Stimulated activated CD8-positive, alpha-beta memory T cell treated with anti-CD3 and anti-CD28 coated beads, Interleukin-2, amount 100 ng/mL, for 1 hour (primary cell): ENCODE measurements around the gene NWD2.

Experiments used
- DNase-seq, 2 donors: peaks; one replicate each; pipeline ENCODE4 v3.0.0-alpha.2; 2020; ENCODE audit warnings: low read depth in 2 of 2

The NWD2 gene

GRCh38 chr4:37465296-37465695 lies 220.8 kb downstream of the NWD2 start:
- no peak for DNase-seq

GRCh38 chr4:37465845-37466244 lies 221.3 kb downstream of the NWD2 start:
- no peak for DNase-seq

GRCh38 chr4:37467223-37467622 lies 222.7 kb downstream of the NWD2 start:
- no peak for DNase-seq

GRCh38 chr4:37467824-37468223 lies 223.3 kb downstream of the NWD2 start:
- DNase-seq: no peak

- no peak for DNase-seq
Observed at GRCh38 chr4:37469286-37469685, 224.7 kb downstream of the NWD2 start.

GRCh38 chr4:37470245-37470644 lies 225.7 kb downstream of the NWD2 start:
- DNase-seq: no peak

- no peak for DNase-seq
Observed at GRCh38 chr4:37471093-37471492, 226.6 kb downstream of the NWD2 start.

- DNase-seq: no peak
Observed at GRCh38 chr4:37471971-37472370, 227.4 kb downstream of the NWD2 start.

GRCh38 chr4:37473807-37474206 lies 229.3 kb downstream of the NWD2 start:
- no peak for DNase-seq

- DNase-seq: no peak
Observed at GRCh38 chr4:37475087-37475486, 230.5 kb downstream of the NWD2 start.

- DNase-seq: no peak
Observed at GRCh38 chr4:37475776-37476175, 231.2 kb downstream of the NWD2 start.

- no peak for DNase-seq
Observed at GRCh38 chr4:37476256-37476655, 231.7 kb downstream of the NWD2 start.

- DNase-seq: no peak
Observed at GRCh38 chr4:37476691-37477090, 232.1 kb downstream of the NWD2 start.

GRCh38 chr4:37477126-37477525 lies 232.6 kb downstream of the NWD2 start:
- no peak for DNase-seq

GRCh38 chr4:37478151-37478550 lies 233.6 kb downstream of the NWD2 start:
- DNase-seq: no peak

- DNase-seq: no peak
Observed at GRCh38 chr4:37480509-37480908, 236.0 kb downstream of the NWD2 start.

GRCh38 chr4:37481547-37482122 lies 237.1 kb downstream of the NWD2 start:
- DNase-seq: no peak

GRCh38 chr4:37482236-37482913 lies 237.8 kb downstream of the NWD2 start:
- no peak for DNase-seq

GRCh38 chr4:37483610-37484009 lies 239.1 kb downstream of the NWD2 start:
- DNase-seq: no peak

- DNase-seq: no peak
Observed at GRCh38 chr4:37486166-37486565, 241.6 kb downstream of the NWD2 start.

GRCh38 chr4:37487668-37488067 lies 243.1 kb downstream of the NWD2 start:
- DNase-seq: no peak

- DNase-seq: no peak
Observed at GRCh38 chr4:37489697-37490096, 245.2 kb downstream of the NWD2 start.

GRCh38 chr4:37490391-37491347 lies 246.1 kb downstream of the NWD2 start:
- no peak for DNase-seq
